ENCODE data around the gene APOLD1.
"Not testable (repeated sequence)": the region's sequence is repeated elsewhere in the genome, so short reads cannot be mapped to it uniquely, and the experiment has no call there.

APOLD1 gene

GRCh38 chr12:12786706-12787601 lies 1.5 kb downstream of the APOLD1 start:
- DNase-seq (ENCODE audit: low read depth) = peak; percentile 67

GRCh38 chr12:12788131-12788530 lies 2.7 kb downstream of the APOLD1 start:
- DNase-seq (ENCODE audit: low read depth) = no peak

GRCh38 chr12:12788675-12789368 lies 3.4 kb downstream of the APOLD1 start:
- peak; percentile 45 for DNase-seq (ENCODE audit: low read depth)

GRCh38 chr12:12790956-12791355 lies 5.5 kb downstream of the APOLD1 start:
- no peak for DNase-seq (ENCODE audit: low read depth)

- no peak for DNase-seq (ENCODE audit: low read depth)
Measured at GRCh38 chr12:12791756-12792369, 6.4 kb downstream of the APOLD1 start.

- no peak for DNase-seq (ENCODE audit: low read depth)
Measured at GRCh38 chr12:12792421-12792820, 7.0 kb downstream of the APOLD1 start.

GRCh38 chr12:12794686-12795085 lies 9.2 kb downstream of the APOLD1 start:
- no peak for DNase-seq (ENCODE audit: low read depth)

- DNase-seq (ENCODE audit: low read depth) = no peak
Measured at GRCh38 chr12:12796171-12796570, 10.7 kb downstream of the APOLD1 start.

GRCh38 chr12:12796928-12797793 lies 11.7 kb downstream of the APOLD1 start:
- DNase-seq (ENCODE audit: low read depth) = no peak

GRCh38 chr12:12797794-12798152 lies 12.3 kb downstream of the APOLD1 start:
- no peak for DNase-seq (ENCODE audit: low read depth)

GRCh38 chr12:12798480-12798879 lies 13.0 kb downstream of the APOLD1 start:
- DNase-seq (ENCODE audit: low read depth) = no peak

- no peak for DNase-seq (ENCODE audit: low read depth)
Measured at GRCh38 chr12:12799163-12799920, 13.9 kb downstream of the APOLD1 start.

GRCh38 chr12:12800406-12801180 lies 15.1 kb downstream of the APOLD1 start:
- DNase-seq (ENCODE audit: low read depth) = no peak

GRCh38 chr12:12801656-12802055 lies 16.2 kb downstream of the APOLD1 start:
- not testable (repeated sequence) for DNase-seq (ENCODE audit: low read depth)

- DNase-seq (ENCODE audit: low read depth) = no peak
Measured at GRCh38 chr12:12803186-12803585, 17.7 kb downstream of the APOLD1 start.

- DNase-seq (ENCODE audit: low read depth) = no peak
Measured at GRCh38 chr12:12804011-12804410, 18.6 kb downstream of the APOLD1 start.

- DNase-seq (ENCODE audit: low read depth) = no peak
Measured at GRCh38 chr12:12804432-12804886, 19.0 kb downstream of the APOLD1 start.

GRCh38 chr12:12806784-12807516 lies 21.5 kb downstream of the APOLD1 start:
- no peak for DNase-seq (ENCODE audit: low read depth)

- not testable (repeated sequence) for DNase-seq (ENCODE audit: low read depth)
Measured at GRCh38 chr12:12807517-12807903, 22.1 kb downstream of the APOLD1 start.

Measured in activated T-cell treated with anti-CD3 and anti-CD28 coated beads for 24 hours (primary cell).